ENCODE data around the gene OLFM4. TPM values are rescaled to one million over a fixed set of nuclear protein-coding genes. Genes with fewer than 3 reads are reported as not detected.

The OLFM4 gene
- total and polyA plus RNA-seq, 2 donors (not counting 1 experiment from before 2014, with no cell fraction given): not detected

DNA sequence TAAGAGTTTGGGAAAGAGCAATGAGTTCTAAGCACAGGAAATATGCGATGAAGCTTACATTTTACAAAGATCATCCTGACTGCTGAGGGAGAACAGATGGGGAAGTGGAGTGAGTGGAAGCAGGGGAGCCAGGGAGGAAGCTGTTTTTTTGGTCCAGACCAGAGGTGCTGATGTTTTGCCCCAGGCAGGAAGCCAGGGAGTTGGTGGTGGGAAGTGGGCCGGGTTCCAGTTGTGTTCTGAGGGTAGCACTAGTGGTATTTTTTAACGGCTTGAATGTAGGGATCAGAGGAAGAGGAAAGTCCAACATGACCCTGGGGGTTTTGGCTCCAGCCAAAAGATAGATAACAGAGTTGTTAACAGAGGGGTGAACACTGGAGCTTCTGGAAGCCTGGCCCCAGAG is 20.7 kb upstream of the OLFM4 start:
- Histone ChIP-seq H3K36me3 (ENCODE audit: control insufficient read depth, insufficient read depth, low read length) (no peaks in the 10 kb centered on the region), H3K4me1 (ENCODE audit: control insufficient read depth, extremely low read depth, insufficient read depth, low read length) (no peaks in the 10 kb centered on the region), H3K27ac (ENCODE audit: insufficient read depth, low read length) (no peak overlapping the region), H2AFZ (ENCODE audit: low read length) (no peak overlapping the region), H3K79me2 (ENCODE audit: control insufficient read depth, insufficient read depth, low read length) (no peaks in the 10 kb centered on the region), H4K20me1 (ENCODE audit: control insufficient read depth, extremely low read depth, insufficient read depth, low read length) (no peaks in the 10 kb centered on the region), H3K4me2 (ENCODE audit: extremely low read depth, insufficient read depth, low read length) (no peak overlapping the region), H3K9me3 (ENCODE audit: control insufficient read depth, insufficient read depth, low read depth, low read length) (no peaks in the 10 kb centered on the region), H3K4me3 (replicated peaks in 1 of 4; ENCODE audit: control extremely low read depth in 1 of 4, insufficient read depth in 1 of 4, low read depth in 3 of 4, low read length in 4 of 4) (no peak overlapping the region), H3K27me3 (ENCODE audit: control insufficient read depth, insufficient read depth, low read length) (no peaks in the 10 kb centered on the region), H3K9ac (ENCODE audit: insufficient read depth, low read length) (no peak overlapping the region)
- DNase-seq (ENCODE audit: low read depth in 2 of 2): no peak
- TF ChIP-seq, protein P1, sequence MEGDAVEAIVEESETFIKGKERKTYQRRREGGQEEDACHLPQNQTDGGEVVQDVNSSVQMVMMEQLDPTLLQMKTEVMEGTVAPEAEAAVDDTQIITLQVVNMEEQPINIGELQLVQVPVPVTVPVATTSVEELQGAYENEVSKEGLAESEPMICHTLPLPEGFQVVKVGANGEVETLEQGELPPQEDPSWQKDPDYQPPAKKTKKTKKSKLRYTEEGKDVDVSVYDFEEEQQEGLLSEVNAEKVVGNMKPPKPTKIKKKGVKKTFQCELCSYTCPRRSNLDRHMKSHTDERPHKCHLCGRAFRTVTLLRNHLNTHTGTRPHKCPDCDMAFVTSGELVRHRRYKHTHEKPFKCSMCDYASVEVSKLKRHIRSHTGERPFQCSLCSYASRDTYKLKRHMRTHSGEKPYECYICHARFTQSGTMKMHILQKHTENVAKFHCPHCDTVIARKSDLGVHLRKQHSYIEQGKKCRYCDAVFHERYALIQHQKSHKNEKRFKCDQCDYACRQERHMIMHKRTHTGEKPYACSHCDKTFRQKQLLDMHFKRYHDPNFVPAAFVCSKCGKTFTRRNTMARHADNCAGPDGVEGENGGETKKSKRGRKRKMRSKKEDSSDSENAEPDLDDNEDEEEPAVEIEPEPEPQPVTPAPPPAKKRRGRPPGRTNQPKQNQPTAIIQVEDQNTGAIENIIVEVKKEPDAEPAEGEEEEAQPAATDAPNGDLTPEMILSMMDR (conservative IDR thresholded peaks at IDR 0.05 in 1 of 2, IDR thresholded peaks at IDR 0.05 in 1 of 2; ENCODE audit: low read depth in 1 of 2, low read length in 2 of 2): no peak
- TF ChIP-seq EZH2 (IDR thresholded peaks at IDR 0.05; ENCODE audit: low read length, missing control alignments): no peak

DNA sequence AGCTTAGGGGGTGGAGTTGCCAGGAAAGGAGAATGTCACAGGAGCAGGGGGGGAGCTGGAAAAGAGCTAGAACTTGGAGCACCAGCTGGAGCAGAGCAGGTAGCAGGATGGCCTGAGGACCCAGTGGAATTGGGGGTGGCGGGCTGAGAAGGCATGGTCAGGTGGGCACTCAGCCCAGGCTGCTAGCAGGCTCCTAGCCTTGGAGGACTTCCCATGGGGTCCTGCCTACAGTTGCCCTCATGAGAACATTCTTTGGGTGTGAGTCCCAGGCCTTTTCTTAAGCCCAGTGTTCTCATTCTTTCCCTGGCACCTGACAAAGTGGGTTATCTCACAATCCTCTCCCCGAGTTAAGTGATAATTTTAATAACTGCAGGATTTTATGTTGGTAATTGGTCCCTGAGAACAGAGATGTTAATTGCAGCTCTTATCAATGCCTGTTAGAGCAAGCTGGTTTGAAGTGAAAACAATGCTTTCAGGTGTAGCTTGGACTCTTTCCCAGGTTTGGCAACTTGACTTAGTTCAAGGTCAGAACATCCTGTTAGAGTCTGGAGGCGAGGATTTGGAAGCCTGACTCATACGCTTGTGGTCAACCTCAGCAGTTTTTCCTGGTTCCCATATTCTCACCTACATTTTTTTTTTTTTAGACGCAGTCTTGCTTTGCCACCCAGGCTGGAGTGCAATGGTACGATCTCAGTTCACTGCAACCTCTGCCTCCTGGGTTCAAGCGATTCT is 18.1 kb upstream of the OLFM4 start:
- H4K20me1 ChIP-seq (ENCODE audit: control insufficient read depth, extremely low read depth, insufficient read depth, low read length): no peaks in the 10 kb centered on the region
- no peak overlapping the region for H3K4me3 ChIP-seq (replicated peaks in 1 of 4; ENCODE audit: control extremely low read depth in 1 of 4, insufficient read depth in 1 of 4, low read depth in 3 of 4, low read length in 4 of 4)
- no peak for TF ChIP-seq EZH2 (IDR thresholded peaks at IDR 0.05; ENCODE audit: low read length, missing control alignments)
- TF ChIP-seq, protein P1 (conservative IDR thresholded peaks at IDR 0.05 in 1 of 2, IDR thresholded peaks at IDR 0.05 in 1 of 2; ENCODE audit: low read depth in 1 of 2, low read length in 2 of 2): no peak
- no peak overlapping the region for H2AFZ ChIP-seq (ENCODE audit: low read length)
- H3K27me3 ChIP-seq (ENCODE audit: control insufficient read depth, insufficient read depth, low read length): no peaks in the 10 kb centered on the region
- no peaks in the 10 kb centered on the region for H3K36me3 ChIP-seq (ENCODE audit: control insufficient read depth, insufficient read depth, low read length)
- H3K9me3 ChIP-seq (ENCODE audit: control insufficient read depth, insufficient read depth, low read depth, low read length): no peaks in the 10 kb centered on the region
- no peak for DNase-seq (ENCODE audit: low read depth in 2 of 2)
- no peak overlapping the region for H3K27ac ChIP-seq (ENCODE audit: insufficient read depth, low read length)
- no peaks in the 10 kb centered on the region for H3K4me1 ChIP-seq (ENCODE audit: control insufficient read depth, extremely low read depth, insufficient read depth, low read length)
- no peaks in the 10 kb centered on the region for H3K79me2 ChIP-seq (ENCODE audit: control insufficient read depth, insufficient read depth, low read length)
- H3K4me2 ChIP-seq (ENCODE audit: extremely low read depth, insufficient read depth, low read length): no peak overlapping the region
- no peak overlapping the region for H3K9ac ChIP-seq (ENCODE audit: insufficient read depth, low read length)

DNA sequence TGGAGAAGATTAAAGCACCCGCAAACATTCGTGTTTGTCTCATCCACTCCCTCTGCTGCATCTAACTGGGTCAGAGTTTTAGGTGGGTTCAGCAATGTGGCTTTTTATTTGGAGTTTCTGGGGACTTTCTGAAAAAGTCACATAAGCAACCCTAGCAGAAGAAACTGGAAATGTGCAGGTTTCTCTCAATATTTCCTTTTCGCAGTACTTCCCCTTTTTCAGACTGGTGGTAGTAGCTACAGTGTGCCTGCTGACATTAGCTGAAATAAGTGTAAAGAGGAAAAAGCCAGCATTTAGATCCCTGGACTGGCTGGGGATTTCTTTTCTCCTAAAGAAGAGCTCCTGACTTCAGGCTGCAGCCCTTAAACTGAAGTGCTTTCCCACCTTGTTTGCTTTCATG is 15.9 kb upstream of the OLFM4 start:
- no peak overlapping the region for H3K9ac ChIP-seq (ENCODE audit: insufficient read depth, low read length)
- no peaks in the 10 kb centered on the region for H3K4me1 ChIP-seq (ENCODE audit: control insufficient read depth, extremely low read depth, insufficient read depth, low read length)
- H3K79me2 ChIP-seq (ENCODE audit: control insufficient read depth, insufficient read depth, low read length): no peaks in the 10 kb centered on the region
- no peaks in the 10 kb centered on the region for H4K20me1 ChIP-seq (ENCODE audit: control insufficient read depth, extremely low read depth, insufficient read depth, low read length)
- no peak overlapping the region for H3K27ac ChIP-seq (ENCODE audit: insufficient read depth, low read length)
- H3K4me2 ChIP-seq (ENCODE audit: extremely low read depth, insufficient read depth, low read length): no peak overlapping the region
- TF ChIP-seq, protein P1 (conservative IDR thresholded peaks at IDR 0.05 in 1 of 2, IDR thresholded peaks at IDR 0.05 in 1 of 2; ENCODE audit: low read depth in 1 of 2, low read length in 2 of 2): no peak
- no peak for TF ChIP-seq EZH2 (IDR thresholded peaks at IDR 0.05; ENCODE audit: low read length, missing control alignments)
- no peak overlapping the region for H3K4me3 ChIP-seq (replicated peaks in 1 of 4; ENCODE audit: control extremely low read depth in 1 of 4, insufficient read depth in 1 of 4, low read depth in 3 of 4, low read length in 4 of 4)
- no peak overlapping the region for H2AFZ ChIP-seq (ENCODE audit: low read length)
- no peaks in the 10 kb centered on the region for H3K36me3 ChIP-seq (ENCODE audit: control insufficient read depth, insufficient read depth, low read length)
- no peaks in the 10 kb centered on the region for H3K9me3 ChIP-seq (ENCODE audit: control insufficient read depth, insufficient read depth, low read depth, low read length)
- H3K27me3 ChIP-seq (ENCODE audit: control insufficient read depth, insufficient read depth, low read length): no peaks in the 10 kb centered on the region
- DNase-seq (ENCODE audit: low read depth in 2 of 2): no peak

Measured in fibroblast of lung (primary cell).